ENCODE data around the gene ELMOD3. TPM values are rescaled to one million over a fixed set of nuclear protein-coding genes. Genes with fewer than 3 reads are reported as not detected.

The ELMOD3 gene
- total and polyA plus RNA-seq, 9 of the 15 experiments (the other 6 are each of a cell fraction or from before 2014, with no cell fraction given): 2.7 to 18.7 (median 11.6) TPM

DNA sequence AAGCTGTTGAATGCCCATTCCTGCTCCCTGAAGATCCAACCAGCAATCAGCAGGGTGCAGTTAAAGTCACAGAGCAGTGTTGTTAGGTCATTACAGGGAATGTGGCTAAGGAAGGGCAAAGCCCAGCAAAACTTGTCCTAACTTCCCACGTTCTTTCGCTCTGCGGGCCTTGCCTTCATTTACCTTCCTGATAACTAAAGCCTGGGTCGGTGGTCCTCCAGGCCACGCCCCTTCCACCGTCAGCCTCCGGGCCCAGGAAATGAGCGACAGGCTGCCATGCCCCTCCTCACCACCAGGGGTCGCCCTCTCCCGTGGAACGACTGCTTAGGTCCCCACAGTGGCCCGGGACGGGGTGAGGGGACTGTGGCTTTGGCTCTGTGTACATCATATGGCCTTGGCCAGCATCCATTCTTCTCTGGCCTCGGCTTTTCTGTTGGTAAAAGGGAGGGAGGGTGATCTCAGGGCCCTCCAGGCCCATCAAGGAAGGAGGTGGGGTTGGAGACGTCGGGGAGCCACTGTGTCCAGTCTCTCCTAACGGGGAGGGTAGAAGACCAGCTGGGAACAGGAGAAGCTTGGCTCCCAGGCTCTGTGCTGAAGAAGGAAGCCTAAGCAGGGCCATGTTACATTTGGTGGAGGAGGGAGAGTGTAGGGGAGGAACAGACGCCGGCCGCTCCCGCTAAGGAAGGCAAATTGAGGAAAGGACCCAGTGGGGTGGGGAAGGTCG is 66.1 kb downstream of the ELMOD3 start (continued):
- TF ChIP-seq, protein P1, sequence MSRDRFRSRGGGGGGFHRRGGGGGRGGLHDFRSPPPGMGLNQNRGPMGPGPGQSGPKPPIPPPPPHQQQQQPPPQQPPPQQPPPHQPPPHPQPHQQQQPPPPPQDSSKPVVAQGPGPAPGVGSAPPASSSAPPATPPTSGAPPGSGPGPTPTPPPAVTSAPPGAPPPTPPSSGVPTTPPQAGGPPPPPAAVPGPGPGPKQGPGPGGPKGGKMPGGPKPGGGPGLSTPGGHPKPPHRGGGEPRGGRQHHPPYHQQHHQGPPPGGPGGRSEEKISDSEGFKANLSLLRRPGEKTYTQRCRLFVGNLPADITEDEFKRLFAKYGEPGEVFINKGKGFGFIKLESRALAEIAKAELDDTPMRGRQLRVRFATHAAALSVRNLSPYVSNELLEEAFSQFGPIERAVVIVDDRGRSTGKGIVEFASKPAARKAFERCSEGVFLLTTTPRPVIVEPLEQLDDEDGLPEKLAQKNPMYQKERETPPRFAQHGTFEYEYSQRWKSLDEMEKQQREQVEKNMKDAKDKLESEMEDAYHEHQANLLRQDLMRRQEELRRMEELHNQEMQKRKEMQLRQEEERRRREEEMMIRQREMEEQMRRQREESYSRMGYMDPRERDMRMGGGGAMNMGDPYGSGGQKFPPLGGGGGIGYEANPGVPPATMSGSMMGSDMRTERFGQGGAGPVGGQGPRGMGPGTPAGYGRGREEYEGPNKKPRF (IDR thresholded peaks at IDR 0.05; ENCODE audit: low read depth, low read length): no peak
- TF ChIP-seq, protein P2, sequence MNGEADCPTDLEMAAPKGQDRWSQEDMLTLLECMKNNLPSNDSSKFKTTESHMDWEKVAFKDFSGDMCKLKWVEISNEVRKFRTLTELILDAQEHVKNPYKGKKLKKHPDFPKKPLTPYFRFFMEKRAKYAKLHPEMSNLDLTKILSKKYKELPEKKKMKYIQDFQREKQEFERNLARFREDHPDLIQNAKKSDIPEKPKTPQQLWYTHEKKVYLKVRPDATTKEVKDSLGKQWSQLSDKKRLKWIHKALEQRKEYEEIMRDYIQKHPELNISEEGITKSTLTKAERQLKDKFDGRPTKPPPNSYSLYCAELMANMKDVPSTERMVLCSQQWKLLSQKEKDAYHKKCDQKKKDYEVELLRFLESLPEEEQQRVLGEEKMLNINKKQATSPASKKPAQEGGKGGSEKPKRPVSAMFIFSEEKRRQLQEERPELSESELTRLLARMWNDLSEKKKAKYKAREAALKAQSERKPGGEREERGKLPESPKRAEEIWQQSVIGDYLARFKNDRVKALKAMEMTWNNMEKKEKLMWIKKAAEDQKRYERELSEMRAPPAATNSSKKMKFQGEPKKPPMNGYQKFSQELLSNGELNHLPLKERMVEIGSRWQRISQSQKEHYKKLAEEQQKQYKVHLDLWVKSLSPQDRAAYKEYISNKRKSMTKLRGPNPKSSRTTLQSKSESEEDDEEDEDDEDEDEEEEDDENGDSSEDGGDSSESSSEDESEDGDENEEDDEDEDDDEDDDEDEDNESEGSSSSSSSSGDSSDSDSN (IDR thresholded peaks at IDR 0.05; ENCODE audit: borderline replicate concordance in 1 of 2, low read depth in 2 of 2, low read length in 2 of 2): peak in 1 of 2 experiments; percentile 51; a peak in 1 of 4 replicates
- TF ChIP-seq, protein P3, sequence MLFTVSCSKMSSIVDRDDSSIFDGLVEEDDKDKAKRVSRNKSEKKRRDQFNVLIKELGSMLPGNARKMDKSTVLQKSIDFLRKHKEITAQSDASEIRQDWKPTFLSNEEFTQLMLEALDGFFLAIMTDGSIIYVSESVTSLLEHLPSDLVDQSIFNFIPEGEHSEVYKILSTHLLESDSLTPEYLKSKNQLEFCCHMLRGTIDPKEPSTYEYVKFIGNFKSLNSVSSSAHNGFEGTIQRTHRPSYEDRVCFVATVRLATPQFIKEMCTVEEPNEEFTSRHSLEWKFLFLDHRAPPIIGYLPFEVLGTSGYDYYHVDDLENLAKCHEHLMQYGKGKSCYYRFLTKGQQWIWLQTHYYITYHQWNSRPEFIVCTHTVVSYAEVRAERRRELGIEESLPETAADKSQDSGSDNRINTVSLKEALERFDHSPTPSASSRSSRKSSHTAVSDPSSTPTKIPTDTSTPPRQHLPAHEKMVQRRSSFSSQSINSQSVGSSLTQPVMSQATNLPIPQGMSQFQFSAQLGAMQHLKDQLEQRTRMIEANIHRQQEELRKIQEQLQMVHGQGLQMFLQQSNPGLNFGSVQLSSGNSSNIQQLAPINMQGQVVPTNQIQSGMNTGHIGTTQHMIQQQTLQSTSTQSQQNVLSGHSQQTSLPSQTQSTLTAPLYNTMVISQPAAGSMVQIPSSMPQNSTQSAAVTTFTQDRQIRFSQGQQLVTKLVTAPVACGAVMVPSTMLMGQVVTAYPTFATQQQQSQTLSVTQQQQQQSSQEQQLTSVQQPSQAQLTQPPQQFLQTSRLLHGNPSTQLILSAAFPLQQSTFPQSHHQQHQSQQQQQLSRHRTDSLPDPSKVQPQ (CRISPR knock-in tag; IDR thresholded peaks at IDR 0.05; ENCODE audit: borderline replicate concordance): no peak
- TF ChIP-seq ARHGAP35 (IDR thresholded peaks at IDR 0.05; ENCODE audit: partially characterized antibody) (no peak), MBD2 (IDR thresholded peaks at IDR 0.05; ENCODE audit: borderline replicate concordance, low read depth) (no peak), SNRNP70 (optimal IDR thresholded peaks at IDR 0.05; ENCODE audit: low read depth, low read length) (no peak), ZBTB1 (CRISPR knock-in tag; IDR thresholded peaks at IDR 0.05; ENCODE audit: borderline replicate concordance, low read depth) (no peak; the same call in 1 of the 2 replicates), GABPA (tag; conservative IDR thresholded peaks at IDR 0.05; ENCODE audit: low read depth) (no peak), TAF1 (IDR thresholded peaks at IDR 0.05; ENCODE audit: control insufficient read depth, extremely low read depth, insufficient read depth, low read length, severe bottlenecking) (no peak), NCOR1 (IDR thresholded peaks at IDR 0.05) (peak; percentile 31; the same call in 1 of the 2 replicates), NR4A1 (CRISPR knock-in tag; IDR thresholded peaks at IDR 0.05) (peak; percentile 15; the same call in 1 of the 2 replicates), NR4A1 (tag; IDR thresholded peaks at IDR 0.05) (peak; percentile 95)
- TF ChIP-seq, protein P4, sequence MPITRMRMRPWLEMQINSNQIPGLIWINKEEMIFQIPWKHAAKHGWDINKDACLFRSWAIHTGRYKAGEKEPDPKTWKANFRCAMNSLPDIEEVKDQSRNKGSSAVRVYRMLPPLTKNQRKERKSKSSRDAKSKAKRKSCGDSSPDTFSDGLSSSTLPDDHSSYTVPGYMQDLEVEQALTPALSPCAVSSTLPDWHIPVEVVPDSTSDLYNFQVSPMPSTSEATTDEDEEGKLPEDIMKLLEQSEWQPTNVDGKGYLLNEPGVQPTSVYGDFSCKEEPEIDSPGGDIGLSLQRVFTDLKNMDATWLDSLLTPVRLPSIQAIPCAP (CRISPR knock-in tag; IDR thresholded peaks at IDR 0.05; ENCODE audit: borderline replicate concordance): no peak
- TF ChIP-seq, protein P5, sequence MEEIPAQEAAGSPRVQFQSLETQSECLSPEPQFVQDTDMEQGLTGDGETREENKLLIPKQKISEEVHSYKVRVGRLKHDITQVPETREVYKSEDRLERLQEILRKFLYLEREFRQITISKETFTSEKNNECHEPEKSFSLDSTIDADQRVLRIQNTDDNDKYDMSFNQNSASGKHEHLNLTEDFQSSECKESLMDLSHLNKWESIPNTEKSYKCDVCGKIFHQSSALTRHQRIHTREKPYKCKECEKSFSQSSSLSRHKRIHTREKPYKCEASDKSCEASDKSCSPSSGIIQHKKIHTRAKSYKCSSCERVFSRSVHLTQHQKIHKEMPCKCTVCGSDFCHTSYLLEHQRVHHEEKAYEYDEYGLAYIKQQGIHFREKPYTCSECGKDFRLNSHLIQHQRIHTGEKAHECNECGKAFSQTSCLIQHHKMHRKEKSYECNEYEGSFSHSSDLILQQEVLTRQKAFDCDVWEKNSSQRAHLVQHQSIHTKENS (CRISPR knock-in tag; IDR thresholded peaks at IDR 0.05): no peak

Data from K562 (cell line).